PC-3 (cell line): ENCODE data around the gene METRN.

Source experiments
- EZH2 ChIP-seq: fragments of 300-600 bp; sonication (generic); IDR thresholded peaks from one replicate; pipeline ENCODE4 v1.6.1; 2017; ENCODE audit warnings: antibody characterized with exemption, mild to moderate bottlenecking, low read length; ENCODE audit not compliant: unreplicated experiment
- EZH2phosphoT487 ChIP-seq: fragments of 300-600 bp; sonication (generic); IDR thresholded peaks from 2 replicates; pipeline ENCODE4 v1.6.1; 2018; ENCODE audit warnings: mild to moderate bottlenecking, antibody characterized with exemption, low read length, borderline replicate concordance
- TF ChIP-seq, protein P1 (sequence below): fragments of 300-600 bp; sonication (generic); conservative IDR thresholded peaks from 2 replicates; pipeline ENCODE4 v1.5.1; 2017; ENCODE audit warnings: antibody characterized with exemption, low read depth, mild to moderate bottlenecking, low read length

- TF ChIP-seq, protein P1, sequence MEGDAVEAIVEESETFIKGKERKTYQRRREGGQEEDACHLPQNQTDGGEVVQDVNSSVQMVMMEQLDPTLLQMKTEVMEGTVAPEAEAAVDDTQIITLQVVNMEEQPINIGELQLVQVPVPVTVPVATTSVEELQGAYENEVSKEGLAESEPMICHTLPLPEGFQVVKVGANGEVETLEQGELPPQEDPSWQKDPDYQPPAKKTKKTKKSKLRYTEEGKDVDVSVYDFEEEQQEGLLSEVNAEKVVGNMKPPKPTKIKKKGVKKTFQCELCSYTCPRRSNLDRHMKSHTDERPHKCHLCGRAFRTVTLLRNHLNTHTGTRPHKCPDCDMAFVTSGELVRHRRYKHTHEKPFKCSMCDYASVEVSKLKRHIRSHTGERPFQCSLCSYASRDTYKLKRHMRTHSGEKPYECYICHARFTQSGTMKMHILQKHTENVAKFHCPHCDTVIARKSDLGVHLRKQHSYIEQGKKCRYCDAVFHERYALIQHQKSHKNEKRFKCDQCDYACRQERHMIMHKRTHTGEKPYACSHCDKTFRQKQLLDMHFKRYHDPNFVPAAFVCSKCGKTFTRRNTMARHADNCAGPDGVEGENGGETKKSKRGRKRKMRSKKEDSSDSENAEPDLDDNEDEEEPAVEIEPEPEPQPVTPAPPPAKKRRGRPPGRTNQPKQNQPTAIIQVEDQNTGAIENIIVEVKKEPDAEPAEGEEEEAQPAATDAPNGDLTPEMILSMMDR, result no peak
- TF ChIP-seq EZH2, result no peak
- TF ChIP-seq EZH2phosphoT487, result no peak
Measured at GRCh38 chr16:700684-701584, 14.0 kb upstream of the METRN start.
